Endothelial cell of umbilical vein (primary cell): Measurements from ENCODE around the gene CACNB1. TPM values are rescaled to one million over a fixed set of nuclear protein-coding genes. Genes with fewer than 3 reads are reported as not detected.

Experiments
- BruUV-seq: library from RNA; stranded (reverse); fragments of 400-500 nt; replicated peaks from 2 replicates; lab custom pipeline; 2021; lab: Mats Ljungman, UMichigan
- CTCF ChIA-PET: fragments of 300-600, 350-600 bp; sonication (Branson Sonifier 250); formaldehyde crosslinking; loops from one replicate; lab custom pipeline; 2021; ENCODE audit warnings: antibody characterized with exemption, inconsistent platforms; lab: Charles Lee
- POLR2A ChIA-PET: fragments of 300-600, 350-600 bp; sonication (Branson Sonifier 250); formaldehyde crosslinking; loops from one replicate; lab custom pipeline; 2021; ENCODE audit warnings: antibody characterized with exemption, inconsistent platforms; lab: Charles Lee
- DNase-seq: peaks from one replicate; pipeline ENCODE4 v3.0.0-alpha.2; 2011; ENCODE audit warnings: low read depth, low spot score
- FAIRE-seq: peaks from 2 replicates; lab custom pipeline; 2011; peaks lifted over from hg19 to GRCh38; lab: Jason Lieb, UNC
- H2AFZ ChIP-seq: 2 replicates; pipeline ENCODE4 v1.6.0; 2012; ENCODE audit warnings: low read depth, low read length, control low read depth, inconsistent platforms
- H3K27ac ChIP-seq: 2 replicates; pipeline ENCODE4 v1.5.1; 2011; ENCODE audit warnings: low read depth, mild to moderate bottlenecking, control low read depth, low read length, moderate library complexity; ENCODE audit not compliant: insufficient read depth
- H3K27me3 ChIP-seq, 2 experiments: 2 replicates each; pipeline versions ENCODE4 v1.6.0 to v1.6.1; 2011; ENCODE audit warnings: low read length in 2 of 2, mixed read lengths in 1 of 2; ENCODE audit not compliant: control insufficient read depth in 2 of 2, insufficient read depth in 2 of 2
- H3K36me3 ChIP-seq, 2 experiments: 2 replicates in 1 of 2; 3 replicates in 1 of 2; pipeline ENCODE4 v1.5.1; 2011; ENCODE audit warnings: low read length in 2 of 2, mild to moderate bottlenecking in 1 of 2, moderate library complexity in 1 of 2; ENCODE audit not compliant: control insufficient read depth in 2 of 2, insufficient read depth in 2 of 2; ENCODE audit errors: extremely low read depth in 1 of 2
- H3K4me1 ChIP-seq: 3 replicates; pipeline ENCODE4 v1.5.1; 2011; ENCODE audit warnings: mild to moderate bottlenecking, low read length; ENCODE audit not compliant: control insufficient read depth, insufficient read depth; ENCODE audit errors: extremely low read depth
- H3K4me2 ChIP-seq: 2 replicates; pipeline ENCODE4 v1.6.1; 2011; ENCODE audit warnings: low read length, control low read depth, mixed read lengths; ENCODE audit not compliant: insufficient read depth
- H3K4me3 ChIP-seq, 3 experiments: fragments of 200-600 bp in 1 of 3; sonication (generic), shearing (Covaris generic) in 1 of 3; replicated peaks in 1 of 3; 2 replicates each; pipeline ENCODE4 v1.5.1; 2011 to 2016; ENCODE audit warnings: control low read depth in 3 of 3, low read length in 3 of 3, mild to moderate bottlenecking in 2 of 3, inconsistent platforms in 1 of 3, low read depth in 1 of 3, moderate library complexity in 1 of 3; ENCODE audit not compliant: insufficient read depth in 1 of 3
- H3K79me2 ChIP-seq: 2 replicates; pipeline ENCODE4 v1.6.0; 2012; ENCODE audit warnings: low read length, inconsistent platforms; ENCODE audit not compliant: control insufficient read depth, insufficient read depth
- H3K9ac ChIP-seq: replicated peaks from 2 replicates; pipeline ENCODE3; 2011; ENCODE audit warnings: low read length, control low read depth; ENCODE audit not compliant: insufficient read depth; ENCODE audit errors: extremely low read depth
- H3K9me1 ChIP-seq: replicated peaks from 3 replicates; pipeline ENCODE4 v1.6.0; 2011; ENCODE audit warnings: mild to moderate bottlenecking, low read length; ENCODE audit not compliant: control insufficient read depth, insufficient read depth; ENCODE audit errors: extremely low read depth
- H3K9me3 ChIP-seq: replicated peaks from 2 replicates; pipeline ENCODE4 v1.5.1; 2012; ENCODE audit warnings: low read length, inconsistent platforms; ENCODE audit not compliant: control insufficient read depth, insufficient read depth
- H4K20me1 ChIP-seq: replicated peaks from 2 replicates; pipeline ENCODE3; 2011; ENCODE audit warnings: mild to moderate bottlenecking, low read length; ENCODE audit not compliant: control insufficient read depth, insufficient read depth; ENCODE audit errors: extremely low read depth
- CTCF ChIP-seq, 2 donors: IDR thresholded peaks; 1 replicate in 1 of 2; 2 replicates in 1 of 2; pipeline ENCODE4 v1.5.1; 2011; ENCODE audit warnings: low read length in 2 of 2, mild to moderate bottlenecking in 2 of 2, moderate library complexity in 2 of 2, control low read depth in 1 of 2, inconsistent platforms in 1 of 2, low read depth in 1 of 2; ENCODE audit not compliant: insufficient read depth in 1 of 2; ENCODE audit errors: extremely low read depth in 1 of 2
- EZH2 ChIP-seq: IDR thresholded peaks from 2 replicates; pipeline ENCODE4 v1.6.1; 2012; ENCODE audit warnings: borderline replicate concordance, low read depth, mild to moderate bottlenecking, moderate library complexity, low read length, inconsistent platforms; ENCODE audit not compliant: severe bottlenecking
- FOS ChIP-seq: IDR thresholded peaks from 2 replicates; pipeline ENCODE4 v1.6.1; 2011; ENCODE audit warnings: mild to moderate bottlenecking, low read length, moderate library complexity, borderline replicate concordance; ENCODE audit not compliant: insufficient read depth
- GATA2 ChIP-seq: IDR thresholded peaks from 2 replicates; pipeline ENCODE4 v1.7.0; 2011; ENCODE audit warnings: low read depth, mild to moderate bottlenecking, moderate library complexity, mixed read lengths, low read length; ENCODE audit not compliant: insufficient read length, insufficient read depth
- JUN ChIP-seq: IDR thresholded peaks from 2 replicates; pipeline ENCODE4 v1.6.1; 2011; ENCODE audit warnings: borderline replicate concordance, low read depth; ENCODE audit not compliant: insufficient read length, insufficient read depth
- MAX ChIP-seq: IDR thresholded peaks from 2 replicates; pipeline ENCODE4 v1.6.1; 2011; ENCODE audit not compliant: insufficient read depth, insufficient read length
- MYC ChIP-seq: IDR thresholded peaks from one replicate; pipeline ENCODE4 v1.6.1; 2011; ENCODE audit warnings: mild to moderate bottlenecking, low read depth, low read length
- POLR2A ChIP-seq: IDR thresholded peaks from 2 replicates; pipeline ENCODE4 v1.6.1; 2012; ENCODE audit warnings: low read depth, mild to moderate bottlenecking, control low read depth, low read length
- POLR2AphosphoS5 ChIP-seq: IDR thresholded peaks from 2 replicates; pipeline ENCODE4 v1.6.1; 2012; ENCODE audit warnings: low read depth, mild to moderate bottlenecking, control low read depth, low read length, moderate library complexity; ENCODE audit not compliant: insufficient read depth
- dilution Hi-C: fragments of 300-500 bp; cut with MboI; formaldehyde crosslinking; loops from one replicate; pipeline ENCODE4 v1.15.0; 2019; ENCODE audit warnings: low sequenced_read_pairs; ENCODE audit not compliant: extremely low pct_ligation_motif_present
- intact Hi-C: fragments of 100-400 bp; cut with micrococcal nuclease; formaldehyde crosslinking; loops from one replicate; pipeline ENCODE4 v1.10.0; 2022
- polyA plus RNA-seq, 4 experiments: library from polyadenylated mRNA; depleted of rRNA in 3 of 4; stranded (reverse) in 3 of 4; unstranded in 1 of 4; fragments of >200 nt; gene quantifications; 2 replicates each; pipeline versions ENCODE4 v1.2.1 to v1.2.3, GENCODE V29; 2011 to 2012; ENCODE audit warnings: missing spikeins in 1 of 4
- total RNA-seq: library from RNA; stranded (reverse); gene quantifications from 2 replicates; pipeline ENCODE4 v1.2.3, GENCODE V29; 2021

The CACNB1 gene
- total and polyA plus RNA-seq, 2 donors (not counting 3 experiments of a cell fraction or from before 2014, with no cell fraction given): 4.7 to 12.3 TPM

GRCh38 chr17:39200957-39201510 is 3.6 kb upstream of the CACNB1 start:
- FAIRE-seq (no peak), DNase-seq (no peak)
- BruUV-seq: no TSS peak
- no peaks in the 10 kb centered on the region for H3K9me3 ChIP-seq
- dilution Hi-C loops: no loop called here
- H3K79me2 ChIP-seq: peaks cover 36% of the 10 kb centered on the region
- CTCF ChIA-PET: no interaction called here
- H3K4me2 ChIP-seq: peak overlapping the region; percentile 94
- peak overlapping the region; percentile 81 to 99 (median 96) for H3K4me3 ChIP-seq
- H3K9ac ChIP-seq: peak overlapping the region; percentile 100
- POLR2A ChIA-PET: no interaction called here
- peak overlapping the region; percentile 99 for H3K27ac ChIP-seq
- H3K36me3 ChIP-seq: peaks cover 18 to 32% of the 10 kb centered on the region in 2 experiments
- intact Hi-C loops: loop anchor here (1.0 to 2.0 kb wide), 2 partner anchors 24 to 47 kb away; partner anchors contain the start of gene STAC2
- H4K20me1 ChIP-seq: no peaks in the 10 kb centered on the region
- peaks cover 23% of the 10 kb centered on the region for H3K4me1 ChIP-seq
- H2AFZ ChIP-seq: no peak overlapping the region
- no peaks in the 10 kb centered on the region for H3K9me1 ChIP-seq
- TF ChIP-seq CTCF (IDR thresholded peaks at IDR 0.05; ENCODE audit: extremely low read depth in 1 of 2, insufficient read depth in 1 of 2, low read depth in 1 of 2, low read length in 2 of 2) (no peak), GATA2 (no peak), POLR2AphosphoS5 (peak; percentile 44), JUN (no peak), FOS (no peak), POLR2A (peak; percentile 34), MAX (no peak), EZH2 (no peak), MYC (no peak)
- no peaks in the 10 kb centered on the region for H3K27me3 ChIP-seq
